ENCODE measurements around the gene C2orf66.

DNA sequence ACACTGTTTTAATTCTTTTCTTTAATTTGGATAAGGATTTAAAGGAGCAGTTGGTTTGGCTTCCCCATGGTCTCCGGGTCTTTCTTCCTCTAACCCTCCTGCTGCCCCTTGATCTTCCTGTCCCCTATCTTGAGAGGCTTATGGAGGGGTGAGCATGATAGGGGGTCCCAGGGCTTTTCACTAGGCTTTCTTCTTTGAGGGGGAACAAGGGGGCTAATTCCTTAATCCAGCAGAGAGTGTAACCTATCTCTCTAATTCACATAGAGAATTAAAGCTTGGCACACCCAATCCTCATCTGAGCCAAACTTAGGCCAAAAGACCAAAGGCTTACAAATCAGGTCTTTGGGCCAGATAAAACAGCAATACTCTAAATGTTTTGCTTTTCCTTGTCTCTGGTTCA, 21.5 kb upstream of the C2orf66 start:
- TF ChIP-seq, protein P1, sequence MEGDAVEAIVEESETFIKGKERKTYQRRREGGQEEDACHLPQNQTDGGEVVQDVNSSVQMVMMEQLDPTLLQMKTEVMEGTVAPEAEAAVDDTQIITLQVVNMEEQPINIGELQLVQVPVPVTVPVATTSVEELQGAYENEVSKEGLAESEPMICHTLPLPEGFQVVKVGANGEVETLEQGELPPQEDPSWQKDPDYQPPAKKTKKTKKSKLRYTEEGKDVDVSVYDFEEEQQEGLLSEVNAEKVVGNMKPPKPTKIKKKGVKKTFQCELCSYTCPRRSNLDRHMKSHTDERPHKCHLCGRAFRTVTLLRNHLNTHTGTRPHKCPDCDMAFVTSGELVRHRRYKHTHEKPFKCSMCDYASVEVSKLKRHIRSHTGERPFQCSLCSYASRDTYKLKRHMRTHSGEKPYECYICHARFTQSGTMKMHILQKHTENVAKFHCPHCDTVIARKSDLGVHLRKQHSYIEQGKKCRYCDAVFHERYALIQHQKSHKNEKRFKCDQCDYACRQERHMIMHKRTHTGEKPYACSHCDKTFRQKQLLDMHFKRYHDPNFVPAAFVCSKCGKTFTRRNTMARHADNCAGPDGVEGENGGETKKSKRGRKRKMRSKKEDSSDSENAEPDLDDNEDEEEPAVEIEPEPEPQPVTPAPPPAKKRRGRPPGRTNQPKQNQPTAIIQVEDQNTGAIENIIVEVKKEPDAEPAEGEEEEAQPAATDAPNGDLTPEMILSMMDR (conservative IDR thresholded peaks at IDR 0.05): no peak
- TF ChIP-seq EZH2 (IDR thresholded peaks at IDR 0.05; ENCODE audit: low read depth): no peak

All from PC-9 (cell line).